Measurements from ENCODE around the gene CACNA1C. TPM values are rescaled to one million over a fixed set of nuclear protein-coding genes. Genes with fewer than 3 reads are reported as not detected.

CACNA1C gene
- total RNA-seq, 4 donors from 2014 or later, result 9.7 to 42.1 (median 18.1) TPM

DNA sequence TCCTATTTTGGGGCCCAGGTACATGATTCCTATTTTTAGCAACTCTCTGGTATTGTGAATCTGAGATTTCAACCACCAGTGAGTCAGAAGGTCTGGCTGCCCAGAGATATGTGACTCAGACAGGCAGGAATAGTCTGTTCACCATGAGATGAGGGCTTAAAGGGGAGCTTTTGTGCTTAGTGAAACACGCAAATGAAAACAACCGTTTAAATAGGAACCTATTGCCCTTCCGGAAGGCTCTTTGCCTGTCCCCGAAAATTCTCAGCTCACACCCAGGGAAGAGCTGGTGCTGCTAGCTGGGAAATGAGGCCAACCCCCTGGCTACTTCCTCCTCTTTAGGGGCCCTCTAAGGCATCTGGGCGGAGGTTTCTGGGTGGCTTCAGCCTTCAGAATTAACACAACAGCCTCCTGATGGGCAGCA lies 283.6 kb downstream of the CACNA1C start:
- Histone ChIP-seq H3K36me3 (no peaks in the 10 kb centered on the region), H3K27me3 (no peaks in the 10 kb centered on the region), H3K4me3 (no peak overlapping the region), H3K27ac (peak overlapping the region in 3 of 4 donors; percentile 3 to 69 (median 41)), H3K9me3 (no peaks in the 10 kb centered on the region), H3K4me1 (peaks cover 0 to 11% (median 0%) of the 10 kb centered on the region in 4 donors)
- no peak for TF ChIP-seq POLR2A (IDR thresholded peaks at IDR 0.05)
- TF ChIP-seq, protein P1, sequence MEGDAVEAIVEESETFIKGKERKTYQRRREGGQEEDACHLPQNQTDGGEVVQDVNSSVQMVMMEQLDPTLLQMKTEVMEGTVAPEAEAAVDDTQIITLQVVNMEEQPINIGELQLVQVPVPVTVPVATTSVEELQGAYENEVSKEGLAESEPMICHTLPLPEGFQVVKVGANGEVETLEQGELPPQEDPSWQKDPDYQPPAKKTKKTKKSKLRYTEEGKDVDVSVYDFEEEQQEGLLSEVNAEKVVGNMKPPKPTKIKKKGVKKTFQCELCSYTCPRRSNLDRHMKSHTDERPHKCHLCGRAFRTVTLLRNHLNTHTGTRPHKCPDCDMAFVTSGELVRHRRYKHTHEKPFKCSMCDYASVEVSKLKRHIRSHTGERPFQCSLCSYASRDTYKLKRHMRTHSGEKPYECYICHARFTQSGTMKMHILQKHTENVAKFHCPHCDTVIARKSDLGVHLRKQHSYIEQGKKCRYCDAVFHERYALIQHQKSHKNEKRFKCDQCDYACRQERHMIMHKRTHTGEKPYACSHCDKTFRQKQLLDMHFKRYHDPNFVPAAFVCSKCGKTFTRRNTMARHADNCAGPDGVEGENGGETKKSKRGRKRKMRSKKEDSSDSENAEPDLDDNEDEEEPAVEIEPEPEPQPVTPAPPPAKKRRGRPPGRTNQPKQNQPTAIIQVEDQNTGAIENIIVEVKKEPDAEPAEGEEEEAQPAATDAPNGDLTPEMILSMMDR (IDR thresholded peaks at IDR 0.05), result no peak
- DNase-seq, result no peak

- Histone ChIP-seq H3K27me3 (no peaks in the 10 kb centered on the region), H3K4me1 (peaks cover 0 to 11% (median 0%) of the 10 kb centered on the region in 4 donors), H3K36me3 (no peaks in the 10 kb centered on the region), H3K9me3 (no peaks in the 10 kb centered on the region), H3K4me3 (no peak overlapping the region), H3K27ac (peak overlapping the region in 2 of 4 donors; percentile 41 to 69)
- no peak for DNase-seq
- TF ChIP-seq, protein P1 (IDR thresholded peaks at IDR 0.05), result no peak
- TF ChIP-seq POLR2A (IDR thresholded peaks at IDR 0.05), result no peak
Observed at GRCh38 chr12:2337031-2338010, 284.5 kb downstream of the CACNA1C start.

DNA sequence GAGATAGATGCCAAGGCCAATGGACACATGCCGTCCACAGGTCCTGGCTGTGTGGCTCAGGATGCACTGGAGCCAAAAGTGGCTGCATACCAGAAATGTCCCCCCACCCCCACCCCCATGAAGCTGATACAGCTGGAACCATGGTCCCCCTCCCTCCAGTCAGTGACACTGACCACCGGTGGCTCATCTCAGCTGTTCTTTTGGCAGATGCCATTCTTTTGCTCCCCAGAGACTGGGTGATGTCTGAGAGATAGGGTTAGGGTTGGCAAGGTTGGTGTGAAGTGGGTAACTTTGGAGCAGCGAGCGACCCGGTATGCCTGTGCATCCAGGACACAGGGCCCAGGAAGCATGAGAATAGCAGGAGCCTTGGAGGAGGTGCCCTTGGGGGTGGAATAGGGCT lies 285.6 kb downstream of the CACNA1C start:
- Histone ChIP-seq H3K27ac (peak overlapping the region in 1 of 4 donors; percentile 69), H3K27me3 (no peaks in the 10 kb centered on the region), H3K4me3 (no peak overlapping the region), H3K36me3 (no peaks in the 10 kb centered on the region), H3K9me3 (no peaks in the 10 kb centered on the region), H3K4me1 (peaks cover 0 to 11% (median 0%) of the 10 kb centered on the region in 4 donors)
- TF ChIP-seq POLR2A (IDR thresholded peaks at IDR 0.05), result no peak
- TF ChIP-seq, protein P1 (IDR thresholded peaks at IDR 0.05), result no peak
- DNase-seq, result no peak

DNA sequence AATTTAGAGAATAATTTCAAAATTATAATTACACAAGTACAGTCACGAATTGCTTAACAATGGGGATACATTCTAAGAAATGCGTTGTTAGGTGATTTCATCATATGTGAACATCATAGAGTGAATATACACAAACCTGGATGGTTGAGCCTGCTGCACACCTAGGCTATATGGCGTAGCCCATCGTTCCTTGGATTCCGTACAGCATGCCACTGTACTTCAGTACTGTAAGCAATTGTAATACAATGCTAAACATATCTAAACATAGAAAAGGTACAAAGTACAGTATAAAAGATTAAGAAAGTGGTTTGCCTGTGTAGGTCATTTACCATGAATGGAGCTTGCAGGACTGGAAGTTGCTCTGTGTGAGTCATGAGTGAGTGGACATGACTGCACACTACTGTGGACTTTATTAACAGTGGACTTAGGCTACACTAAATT lies 286.2 kb downstream of the CACNA1C start:
- H3K27me3 ChIP-seq, result no peaks in the 10 kb centered on the region
- no peaks in the 10 kb centered on the region for H3K9me3 ChIP-seq
- TF ChIP-seq, protein P1 (IDR thresholded peaks at IDR 0.05), result no peak
- no peak for TF ChIP-seq POLR2A (IDR thresholded peaks at IDR 0.05)
- H3K4me3 ChIP-seq, result no peak overlapping the region
- DNase-seq, result peak in 1 of 3 donors; percentile 74
- H3K27ac ChIP-seq, result peak overlapping the region in 1 of 4 donors; percentile 69
- no peaks in the 10 kb centered on the region for H3K36me3 ChIP-seq
- H3K4me1 ChIP-seq, result peaks cover 0 to 16% (median 0%) of the 10 kb centered on the region in 4 donors

GRCh38 chr12:2341051-2341751 lies 288.4 kb downstream of the CACNA1C start:
- Histone ChIP-seq H3K36me3 (no peaks in the 10 kb centered on the region), H3K4me3 (no peak overlapping the region), H3K27me3 (no peaks in the 10 kb centered on the region), H3K4me1 (peaks cover 0 to 38% (median 1%) of the 10 kb centered on the region in 4 donors), H3K27ac (peak overlapping the region in 3 of 4 donors; percentile 3 to 46 (median 37)), H3K9me3 (no peaks in the 10 kb centered on the region)
- TF ChIP-seq, protein P1 (IDR thresholded peaks at IDR 0.05), result no peak
- TF ChIP-seq POLR2A (IDR thresholded peaks at IDR 0.05), result no peak
- no peak for DNase-seq
